Ovary (tissue), 3 donors: ENCODE results near the gene PAX8.

Source experiments
- EP300 ChIP-seq: sonication (generic); formaldehyde crosslinking; IDR thresholded peaks from one replicate; pipeline ENCODE4 v1.6.1; 2017; ENCODE audit warnings: antibody characterized with exemption
- POLR2A ChIP-seq: fragments of 450-650 bp; IDR thresholded peaks from one replicate; pipeline ENCODE4 v1.6.1; 2017; ENCODE audit warnings: antibody characterized with exemption, mild to moderate bottlenecking, moderate library complexity
- TF ChIP-seq, protein P1 (sequence below), 3 donors: fragments of 450-650 bp in 2 of 3; fragments of 200-600 bp in 1 of 3; IDR thresholded peaks; one replicate each; pipeline versions ENCODE4 v1.5.1 to v1.8.0; 2016 to 2022; ENCODE audit warnings: antibody characterized with exemption in 3 of 3, mild to moderate bottlenecking in 1 of 3
- donor health status: DM: no; HTN: no; CAD: no.

GRCh38 chr2:113309655-113310387 lies 31.1 kb upstream of the PAX8 start:
- TF ChIP-seq POLR2A (no peak), EP300 (no peak)
- TF ChIP-seq, protein P1, sequence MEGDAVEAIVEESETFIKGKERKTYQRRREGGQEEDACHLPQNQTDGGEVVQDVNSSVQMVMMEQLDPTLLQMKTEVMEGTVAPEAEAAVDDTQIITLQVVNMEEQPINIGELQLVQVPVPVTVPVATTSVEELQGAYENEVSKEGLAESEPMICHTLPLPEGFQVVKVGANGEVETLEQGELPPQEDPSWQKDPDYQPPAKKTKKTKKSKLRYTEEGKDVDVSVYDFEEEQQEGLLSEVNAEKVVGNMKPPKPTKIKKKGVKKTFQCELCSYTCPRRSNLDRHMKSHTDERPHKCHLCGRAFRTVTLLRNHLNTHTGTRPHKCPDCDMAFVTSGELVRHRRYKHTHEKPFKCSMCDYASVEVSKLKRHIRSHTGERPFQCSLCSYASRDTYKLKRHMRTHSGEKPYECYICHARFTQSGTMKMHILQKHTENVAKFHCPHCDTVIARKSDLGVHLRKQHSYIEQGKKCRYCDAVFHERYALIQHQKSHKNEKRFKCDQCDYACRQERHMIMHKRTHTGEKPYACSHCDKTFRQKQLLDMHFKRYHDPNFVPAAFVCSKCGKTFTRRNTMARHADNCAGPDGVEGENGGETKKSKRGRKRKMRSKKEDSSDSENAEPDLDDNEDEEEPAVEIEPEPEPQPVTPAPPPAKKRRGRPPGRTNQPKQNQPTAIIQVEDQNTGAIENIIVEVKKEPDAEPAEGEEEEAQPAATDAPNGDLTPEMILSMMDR (IDR thresholded peaks at IDR 0.05), result no peak
